Gastrocnemius medialis (tissue), 4 donors: ENCODE results near the gene NPNT.

ENCODE experiments used
- POLR2A ChIP-seq, 2 donors: fragments of 450-650 bp; IDR thresholded peaks; one replicate each; pipeline ENCODE4 v1.6.1; 2017; ENCODE audit warnings: antibody characterized with exemption in 2 of 2, mild to moderate bottlenecking in 2 of 2, moderate library complexity in 2 of 2
- TF ChIP-seq, protein P1 (sequence below), 5 experiments: fragments of 450-650 bp in 3 of 5; fragments of 200-600 bp in 2 of 5; sonication (generic) in 2 of 5; IDR thresholded peaks in 4 of 5; conservative IDR thresholded peaks in 1 of 5; 1 replicate in 4 of 5; 2 replicates in 1 of 5; pipeline ENCODE4 v1.5.1; 2016 to 2019; ENCODE audit warnings: antibody characterized with exemption in 5 of 5, mild to moderate bottlenecking in 3 of 5, moderate library complexity in 3 of 5

GRCh38 chr4:105951198-105951597 lies 55.9 kb downstream of the NPNT start:
- TF ChIP-seq, protein P1, sequence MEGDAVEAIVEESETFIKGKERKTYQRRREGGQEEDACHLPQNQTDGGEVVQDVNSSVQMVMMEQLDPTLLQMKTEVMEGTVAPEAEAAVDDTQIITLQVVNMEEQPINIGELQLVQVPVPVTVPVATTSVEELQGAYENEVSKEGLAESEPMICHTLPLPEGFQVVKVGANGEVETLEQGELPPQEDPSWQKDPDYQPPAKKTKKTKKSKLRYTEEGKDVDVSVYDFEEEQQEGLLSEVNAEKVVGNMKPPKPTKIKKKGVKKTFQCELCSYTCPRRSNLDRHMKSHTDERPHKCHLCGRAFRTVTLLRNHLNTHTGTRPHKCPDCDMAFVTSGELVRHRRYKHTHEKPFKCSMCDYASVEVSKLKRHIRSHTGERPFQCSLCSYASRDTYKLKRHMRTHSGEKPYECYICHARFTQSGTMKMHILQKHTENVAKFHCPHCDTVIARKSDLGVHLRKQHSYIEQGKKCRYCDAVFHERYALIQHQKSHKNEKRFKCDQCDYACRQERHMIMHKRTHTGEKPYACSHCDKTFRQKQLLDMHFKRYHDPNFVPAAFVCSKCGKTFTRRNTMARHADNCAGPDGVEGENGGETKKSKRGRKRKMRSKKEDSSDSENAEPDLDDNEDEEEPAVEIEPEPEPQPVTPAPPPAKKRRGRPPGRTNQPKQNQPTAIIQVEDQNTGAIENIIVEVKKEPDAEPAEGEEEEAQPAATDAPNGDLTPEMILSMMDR (IDR thresholded peaks at IDR 0.05 in 4 of 5, conservative IDR thresholded peaks at IDR 0.05 in 1 of 5): no peak
- no peak for TF ChIP-seq POLR2A (IDR thresholded peaks at IDR 0.05)
